HepG2 (cell line): ENCODE results near the gene SPATA21. TPM values are rescaled to one million over a fixed set of nuclear protein-coding genes. Genes with fewer than 3 reads are reported as not detected.

Experiments used
- HMG20B ChIP-seq: conservative IDR thresholded peaks from 2 replicates; pipeline ENCODE4 v1.6.1; 2016; ENCODE audit warnings: missing genetic modification reagents, missing compliant biosample characterization
- RARA ChIP-seq: IDR thresholded peaks from 2 replicates; pipeline ENCODE4 v1.6.1; 2016; ENCODE audit warnings: missing genetic modification reagents, missing compliant biosample characterization
- RXRA ChIP-seq: sonication (generic); formaldehyde crosslinking; IDR thresholded peaks from 2 replicates; pipeline ENCODE4 v1.5.1; 2020; ENCODE audit warnings: missing genetic modification reagents
- ZNF282 ChIP-seq: fragments of 450-650 bp; IDR thresholded peaks from 2 replicates; pipeline ENCODE4 v1.6.1; 2018; ENCODE audit not compliant: partially characterized antibody
- ZNF570 ChIP-seq: sonication (generic); formaldehyde crosslinking; IDR thresholded peaks from 2 replicates; pipeline ENCODE4 v1.4.0; 2020; ENCODE audit warnings: mild to moderate bottlenecking, missing genetic modification reagents, borderline replicate concordance
- ZNF839 ChIP-seq: sonication (generic); formaldehyde crosslinking; IDR thresholded peaks from 2 replicates; pipeline ENCODE4 v1.4.0; 2020; ENCODE audit warnings: missing genetic modification reagents, mild to moderate bottlenecking, borderline replicate concordance
- polyA plus RNA-seq, 8 experiments: library from polyadenylated mRNA; depleted of rRNA in 3 of 8; stranded (reverse) in 7 of 8; unstranded in 1 of 8; fragments of >200 nt; fragmentation: Illumina TruSeq in 4 of 8; extraction: Trizol in 4 of 8; gene quantifications; 2 replicates each; pipeline versions ENCODE4 v1.2.1 to v1.2.3, GENCODE V29; 2011 to 2016; ENCODE audit warnings: low read depth in 4 of 8, missing spikeins in 1 of 8, mixed read lengths in 1 of 8; ENCODE audit not compliant: insufficient read depth in 1 of 8
- total RNA-seq, 5 experiments: library from RNA; depleted of rRNA; stranded (reverse); fragments of >200 nt; fragmentation: Illumina TruSeq; extraction: Trizol; gene quantifications; 2 replicates each; pipeline ENCODE4 v1.2.3, GENCODE V29; 2016; ENCODE audit warnings: low read depth in 1 of 5
- TF ChIP-seq, protein P1 (sequence below): sonication (generic); formaldehyde crosslinking; IDR thresholded peaks from 2 replicates; pipeline ENCODE4 v1.9.0; 2021; ENCODE audit warnings: missing genetic modification reagents, borderline replicate concordance
- TF ChIP-seq, protein P2 (sequence below): sonication (generic); formaldehyde crosslinking; IDR thresholded peaks from 2 replicates; pipeline ENCODE4 v1.4.0; 2020; ENCODE audit warnings: mild to moderate bottlenecking, missing genetic modification reagents
- TF ChIP-seq, protein P3 (sequence below): fragments of 450-650 bp; IDR thresholded peaks from 2 replicates; pipeline ENCODE4 v1.6.1; 2017
- TF ChIP-seq, protein P4 (sequence below): sonication (generic); formaldehyde crosslinking; conservative IDR thresholded peaks from 2 replicates; pipeline ENCODE4 v1.4.0; 2020; ENCODE audit warnings: missing genetic modification reagents

The SPATA21 gene
- total and polyA plus RNA-seq, 2 of the 13 experiments (the other 11 are each of a cell fraction or from before 2014, with no cell fraction given) = 0.80 to 1.4 TPM

DNA sequence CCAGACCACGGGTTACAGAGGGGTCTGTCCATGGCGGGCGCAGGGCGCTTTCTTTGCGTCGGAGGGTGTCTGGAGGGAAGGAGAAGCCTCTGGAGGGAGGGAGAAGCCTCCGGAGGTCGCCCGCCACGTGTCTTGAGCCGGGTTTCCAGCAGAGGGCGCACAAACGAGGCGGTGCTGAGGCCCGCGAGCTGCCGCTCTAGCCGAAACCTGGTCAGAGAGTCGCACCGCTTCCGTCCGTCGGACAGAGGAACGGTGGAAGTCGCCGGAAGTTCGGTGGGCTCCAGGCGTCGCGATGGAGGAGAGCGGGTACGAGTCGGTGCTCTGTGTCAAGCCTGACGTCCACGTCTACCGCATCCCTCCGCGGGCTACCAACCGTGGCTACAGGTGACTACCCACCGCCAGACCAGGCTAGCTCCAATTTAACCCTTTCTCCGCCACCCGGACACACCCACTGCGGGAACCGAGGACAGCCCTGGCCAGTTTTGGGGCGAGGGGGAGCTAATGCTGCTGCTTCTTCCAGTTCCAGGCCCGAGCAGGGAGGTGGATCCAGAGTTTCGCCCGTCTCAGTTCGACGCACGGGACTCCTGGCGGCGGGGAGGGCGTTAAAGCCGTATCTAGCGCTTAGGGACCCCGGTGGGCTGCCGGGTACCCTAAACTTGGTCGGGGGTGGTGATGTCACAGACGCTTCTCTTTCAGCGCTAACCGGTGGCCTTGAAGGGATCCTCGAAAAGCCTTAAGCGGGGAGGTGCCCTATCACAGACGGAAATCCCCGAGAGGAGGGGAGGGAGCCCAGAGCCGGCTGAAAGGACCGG lies 3.5 kb upstream of the SPATA21 start, which contains the start of gene NECAP2 (continued):
- TF ChIP-seq, protein P1, sequence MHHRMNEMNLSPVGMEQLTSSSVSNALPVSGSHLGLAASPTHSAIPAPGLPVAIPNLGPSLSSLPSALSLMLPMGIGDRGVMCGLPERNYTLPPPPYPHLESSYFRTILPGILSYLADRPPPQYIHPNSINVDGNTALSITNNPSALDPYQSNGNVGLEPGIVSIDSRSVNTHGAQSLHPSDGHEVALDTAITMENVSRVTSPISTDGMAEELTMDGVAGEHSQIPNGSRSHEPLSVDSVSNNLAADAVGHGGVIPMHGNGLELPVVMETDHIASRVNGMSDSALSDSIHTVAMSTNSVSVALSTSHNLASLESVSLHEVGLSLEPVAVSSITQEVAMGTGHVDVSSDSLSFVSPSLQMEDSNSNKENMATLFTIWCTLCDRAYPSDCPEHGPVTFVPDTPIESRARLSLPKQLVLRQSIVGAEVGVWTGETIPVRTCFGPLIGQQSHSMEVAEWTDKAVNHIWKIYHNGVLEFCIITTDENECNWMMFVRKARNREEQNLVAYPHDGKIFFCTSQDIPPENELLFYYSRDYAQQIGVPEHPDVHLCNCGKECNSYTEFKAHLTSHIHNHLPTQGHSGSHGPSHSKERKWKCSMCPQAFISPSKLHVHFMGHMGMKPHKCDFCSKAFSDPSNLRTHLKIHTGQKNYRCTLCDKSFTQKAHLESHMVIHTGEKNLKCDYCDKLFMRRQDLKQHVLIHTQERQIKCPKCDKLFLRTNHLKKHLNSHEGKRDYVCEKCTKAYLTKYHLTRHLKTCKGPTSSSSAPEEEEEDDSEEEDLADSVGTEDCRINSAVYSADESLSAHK (CRISPR knock-in tag) = no peak
- 0 out of 2 replicates have a peak, but pooled peaks have one; percentile 13 for TF ChIP-seq HMG20B (CRISPR knock-in tag)
- 0 out of 2 replicates have a peak, but pooled peaks have one; percentile 24 for TF ChIP-seq ZNF839 (CRISPR knock-in tag)
- TF ChIP-seq, protein P2, sequence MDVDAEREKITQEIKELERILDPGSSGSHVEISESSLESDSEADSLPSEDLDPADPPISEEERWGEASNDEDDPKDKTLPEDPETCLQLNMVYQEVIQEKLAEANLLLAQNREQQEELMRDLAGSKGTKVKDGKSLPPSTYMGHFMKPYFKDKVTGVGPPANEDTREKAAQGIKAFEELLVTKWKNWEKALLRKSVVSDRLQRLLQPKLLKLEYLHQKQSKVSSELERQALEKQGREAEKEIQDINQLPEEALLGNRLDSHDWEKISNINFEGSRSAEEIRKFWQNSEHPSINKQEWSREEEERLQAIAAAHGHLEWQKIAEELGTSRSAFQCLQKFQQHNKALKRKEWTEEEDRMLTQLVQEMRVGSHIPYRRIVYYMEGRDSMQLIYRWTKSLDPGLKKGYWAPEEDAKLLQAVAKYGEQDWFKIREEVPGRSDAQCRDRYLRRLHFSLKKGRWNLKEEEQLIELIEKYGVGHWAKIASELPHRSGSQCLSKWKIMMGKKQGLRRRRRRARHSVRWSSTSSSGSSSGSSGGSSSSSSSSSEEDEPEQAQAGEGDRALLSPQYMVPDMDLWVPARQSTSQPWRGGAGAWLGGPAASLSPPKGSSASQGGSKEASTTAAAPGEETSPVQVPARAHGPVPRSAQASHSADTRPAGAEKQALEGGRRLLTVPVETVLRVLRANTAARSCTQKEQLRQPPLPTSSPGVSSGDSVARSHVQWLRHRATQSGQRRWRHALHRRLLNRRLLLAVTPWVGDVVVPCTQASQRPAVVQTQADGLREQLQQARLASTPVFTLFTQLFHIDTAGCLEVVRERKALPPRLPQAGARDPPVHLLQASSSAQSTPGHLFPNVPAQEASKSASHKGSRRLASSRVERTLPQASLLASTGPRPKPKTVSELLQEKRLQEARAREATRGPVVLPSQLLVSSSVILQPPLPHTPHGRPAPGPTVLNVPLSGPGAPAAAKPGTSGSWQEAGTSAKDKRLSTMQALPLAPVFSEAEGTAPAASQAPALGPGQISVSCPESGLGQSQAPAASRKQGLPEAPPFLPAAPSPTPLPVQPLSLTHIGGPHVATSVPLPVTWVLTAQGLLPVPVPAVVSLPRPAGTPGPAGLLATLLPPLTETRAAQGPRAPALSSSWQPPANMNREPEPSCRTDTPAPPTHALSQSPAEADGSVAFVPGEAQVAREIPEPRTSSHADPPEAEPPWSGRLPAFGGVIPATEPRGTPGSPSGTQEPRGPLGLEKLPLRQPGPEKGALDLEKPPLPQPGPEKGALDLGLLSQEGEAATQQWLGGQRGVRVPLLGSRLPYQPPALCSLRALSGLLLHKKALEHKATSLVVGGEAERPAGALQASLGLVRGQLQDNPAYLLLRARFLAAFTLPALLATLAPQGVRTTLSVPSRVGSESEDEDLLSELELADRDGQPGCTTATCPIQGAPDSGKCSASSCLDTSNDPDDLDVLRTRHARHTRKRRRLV (CRISPR knock-in tag) = peak; percentile 96
- TF ChIP-seq RXRA = peak; percentile 72; the same call in 1 of the 2 replicates
- TF ChIP-seq, protein P3, sequence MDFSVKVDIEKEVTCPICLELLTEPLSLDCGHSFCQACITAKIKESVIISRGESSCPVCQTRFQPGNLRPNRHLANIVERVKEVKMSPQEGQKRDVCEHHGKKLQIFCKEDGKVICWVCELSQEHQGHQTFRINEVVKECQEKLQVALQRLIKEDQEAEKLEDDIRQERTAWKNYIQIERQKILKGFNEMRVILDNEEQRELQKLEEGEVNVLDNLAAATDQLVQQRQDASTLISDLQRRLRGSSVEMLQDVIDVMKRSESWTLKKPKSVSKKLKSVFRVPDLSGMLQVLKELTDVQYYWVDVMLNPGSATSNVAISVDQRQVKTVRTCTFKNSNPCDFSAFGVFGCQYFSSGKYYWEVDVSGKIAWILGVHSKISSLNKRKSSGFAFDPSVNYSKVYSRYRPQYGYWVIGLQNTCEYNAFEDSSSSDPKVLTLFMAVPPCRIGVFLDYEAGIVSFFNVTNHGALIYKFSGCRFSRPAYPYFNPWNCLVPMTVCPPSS = no peak
- TF ChIP-seq ZNF570 (CRISPR knock-in tag) = no peak
- TF ChIP-seq, protein P4, sequence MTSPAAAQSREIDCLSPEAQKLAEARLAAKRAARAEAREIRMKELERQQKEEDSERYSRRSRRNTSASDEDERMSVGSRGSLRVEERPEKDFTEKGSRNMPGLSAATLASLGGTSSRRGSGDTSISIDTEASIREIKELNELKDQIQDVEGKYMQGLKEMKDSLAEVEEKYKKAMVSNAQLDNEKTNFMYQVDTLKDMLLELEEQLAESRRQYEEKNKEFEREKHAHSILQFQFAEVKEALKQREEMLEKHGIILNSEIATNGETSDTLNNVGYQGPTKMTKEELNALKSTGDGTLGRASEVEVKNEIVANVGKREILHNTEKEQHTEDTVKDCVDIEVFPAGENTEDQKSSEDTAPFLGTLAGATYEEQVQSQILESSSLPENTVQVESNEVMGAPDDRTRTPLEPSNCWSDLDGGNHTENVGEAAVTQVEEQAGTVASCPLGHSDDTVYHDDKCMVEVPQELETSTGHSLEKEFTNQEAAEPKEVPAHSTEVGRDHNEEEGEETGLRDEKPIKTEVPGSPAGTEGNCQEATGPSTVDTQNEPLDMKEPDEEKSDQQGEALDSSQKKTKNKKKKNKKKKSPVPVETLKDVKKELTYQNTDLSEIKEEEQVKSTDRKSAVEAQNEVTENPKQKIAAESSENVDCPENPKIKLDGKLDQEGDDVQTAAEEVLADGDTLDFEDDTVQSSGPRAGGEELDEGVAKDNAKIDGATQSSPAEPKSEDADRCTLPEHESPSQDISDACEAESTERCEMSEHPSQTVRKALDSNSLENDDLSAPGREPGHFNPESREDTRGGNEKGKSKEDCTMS (CRISPR knock-in tag) = 0 out of 2 replicates have a peak, but pooled peaks have one; percentile 12
- TF ChIP-seq RARA = peak; percentile 72
- no peak for TF ChIP-seq ZNF282
